HEK293 (cell line): ENCODE measurements around the gene ALDOA.

Source experiments
- ELK4 ChIP-seq: IDR thresholded peaks from 2 replicates; pipeline ENCODE4 v1.6.1; 2011; ENCODE audit warnings: mild to moderate bottlenecking, low read depth, low read length, borderline replicate concordance
- OSR2 ChIP-seq: fragments of 450-650 bp; formaldehyde crosslinking; IDR thresholded peaks from 2 replicates; pipeline ENCODE4 v1.5.1; 2016; ENCODE audit warnings: missing biosample characterization, missing genetic modification characterization
- PRDM4 ChIP-seq: fragments of 450-650 bp; formaldehyde crosslinking; IDR thresholded peaks from 2 replicates; pipeline ENCODE4 v1.5.1; 2017; ENCODE audit warnings: missing biosample characterization, missing genetic modification characterization
- RBAK ChIP-seq: fragments of 450-650 bp; formaldehyde crosslinking; IDR thresholded peaks from 2 replicates; pipeline ENCODE4 v1.5.1; 2016; ENCODE audit warnings: missing biosample characterization, missing genetic modification characterization
- REST ChIP-seq: fragments of 450-650 bp; formaldehyde crosslinking; IDR thresholded peaks from 2 replicates; pipeline ENCODE4 v1.5.1; 2016; ENCODE audit warnings: missing biosample characterization, missing genetic modification characterization
- SP3 ChIP-seq: fragments of 450-650 bp; formaldehyde crosslinking; IDR thresholded peaks from 2 replicates; pipeline ENCODE4 v1.5.1; 2016; ENCODE audit warnings: missing biosample characterization, missing genetic modification characterization
- TCF7L2 ChIP-seq: IDR thresholded peaks from 2 replicates; pipeline ENCODE4 v1.6.1; 2011; ENCODE audit warnings: low read depth, mild to moderate bottlenecking, inconsistent platforms, low read length, moderate library complexity, borderline replicate concordance
- WT1 ChIP-seq: fragments of 450-650 bp; formaldehyde crosslinking; IDR thresholded peaks from 2 replicates; pipeline ENCODE4 v1.5.1; 2016; ENCODE audit warnings: missing biosample characterization, missing genetic modification characterization
- ZBTB20 ChIP-seq: fragments of 450-650 bp; formaldehyde crosslinking; IDR thresholded peaks from 2 replicates; pipeline ENCODE4 v1.5.1; 2016; ENCODE audit warnings: missing biosample characterization, missing genetic modification characterization
- ZFP37 ChIP-seq: fragments of 450-650 bp; formaldehyde crosslinking; IDR thresholded peaks from 2 replicates; pipeline ENCODE4 v1.5.1; 2016; ENCODE audit warnings: missing biosample characterization, missing genetic modification characterization
- ZIC2 ChIP-seq: fragments of 450-650 bp; formaldehyde crosslinking; IDR thresholded peaks from 2 replicates; pipeline ENCODE4 v1.5.1; 2016; ENCODE audit warnings: missing biosample characterization, missing genetic modification characterization
- ZNF121 ChIP-seq: fragments of 450-650 bp; formaldehyde crosslinking; IDR thresholded peaks from 2 replicates; pipeline ENCODE4 v1.5.1; 2016; ENCODE audit warnings: missing biosample characterization, missing genetic modification characterization
- ZNF132 ChIP-seq: fragments of 450-650 bp; formaldehyde crosslinking; IDR thresholded peaks from 2 replicates; pipeline ENCODE4 v1.5.1; 2017; ENCODE audit warnings: missing biosample characterization, missing genetic modification characterization, borderline replicate concordance
- ZNF138 ChIP-seq: fragments of 450-650 bp; formaldehyde crosslinking; IDR thresholded peaks from 2 replicates; pipeline ENCODE4 v1.5.1; 2016; ENCODE audit warnings: missing biosample characterization, missing genetic modification characterization, borderline replicate concordance
- ZNF16 ChIP-seq: fragments of 450-650 bp; formaldehyde crosslinking; IDR thresholded peaks from 2 replicates; pipeline ENCODE4 v1.5.1; 2016; ENCODE audit warnings: low read depth, missing biosample characterization, missing genetic modification characterization
- ZNF214 ChIP-seq: fragments of 450-650 bp; formaldehyde crosslinking; IDR thresholded peaks from 2 replicates; pipeline ENCODE4 v1.5.1; 2017; ENCODE audit warnings: missing biosample characterization, mild to moderate bottlenecking, missing genetic modification characterization, borderline replicate concordance
- ZNF23 ChIP-seq: fragments of 450-650 bp; formaldehyde crosslinking; IDR thresholded peaks from 2 replicates; pipeline ENCODE4 v1.5.1; 2016; ENCODE audit warnings: missing biosample characterization, missing genetic modification characterization, borderline replicate concordance
- ZNF239 ChIP-seq: fragments of 450-650 bp; formaldehyde crosslinking; IDR thresholded peaks from 2 replicates; pipeline ENCODE4 v1.5.1; 2016; ENCODE audit warnings: missing biosample characterization, missing genetic modification characterization
- ZNF248 ChIP-seq: fragments of 450-650 bp; formaldehyde crosslinking; IDR thresholded peaks from 2 replicates; pipeline ENCODE4 v1.5.1; 2017; ENCODE audit warnings: missing biosample characterization, missing genetic modification characterization
- ZNF335 ChIP-seq: fragments of 450-650 bp; formaldehyde crosslinking; conservative IDR thresholded peaks from 2 replicates; pipeline ENCODE4 v1.5.1; 2016; ENCODE audit warnings: missing biosample characterization, missing genetic modification characterization
- ZNF398 ChIP-seq: fragments of 450-650 bp; formaldehyde crosslinking; IDR thresholded peaks from 2 replicates; pipeline ENCODE4 v1.5.1; 2017; ENCODE audit warnings: missing biosample characterization, missing genetic modification characterization
- ZNF48 ChIP-seq: fragments of 450-650 bp; formaldehyde crosslinking; IDR thresholded peaks from 2 replicates; pipeline ENCODE4 v1.5.1; 2016; ENCODE audit warnings: missing biosample characterization, missing genetic modification characterization
- ZNF585B ChIP-seq: fragments of 450-650 bp; formaldehyde crosslinking; IDR thresholded peaks from 2 replicates; pipeline ENCODE4 v1.5.1; 2016; ENCODE audit warnings: missing biosample characterization, missing genetic modification characterization
- ZNF600 ChIP-seq: fragments of 450-650 bp; formaldehyde crosslinking; IDR thresholded peaks from 2 replicates; pipeline ENCODE4 v1.5.1; 2016; ENCODE audit warnings: missing biosample characterization, missing genetic modification characterization
- ZNF624 ChIP-seq: fragments of 450-650 bp; formaldehyde crosslinking; IDR thresholded peaks from 2 replicates; pipeline ENCODE4 v1.5.1; 2017; ENCODE audit warnings: missing biosample characterization, missing genetic modification characterization
- ZNF660 ChIP-seq: fragments of 450-650 bp; IDR thresholded peaks from 2 replicates; pipeline ENCODE4 v1.5.1; 2018; ENCODE audit warnings: missing biosample characterization, mild to moderate bottlenecking, missing genetic modification characterization
- ZNF707 ChIP-seq: fragments of 450-650 bp; formaldehyde crosslinking; IDR thresholded peaks from 2 replicates; pipeline ENCODE4 v1.5.1; 2016; ENCODE audit warnings: missing biosample characterization, missing genetic modification characterization
- ZSCAN18 ChIP-seq: fragments of 450-650 bp; formaldehyde crosslinking; IDR thresholded peaks from 2 replicates; pipeline ENCODE4 v1.5.1; 2016; ENCODE audit warnings: missing biosample characterization, missing genetic modification characterization
- ZSCAN30 ChIP-seq: fragments of 450-650 bp; IDR thresholded peaks from 2 replicates; pipeline ENCODE4 v1.5.1; 2018; ENCODE audit warnings: missing biosample characterization, mild to moderate bottlenecking, missing genetic modification characterization, moderate library complexity

The ALDOA gene

GRCh38 chr16:30052671-30053372 is 12.7 kb upstream of the ALDOA start (continued):
- TF ChIP-seq ZNF16 (tag by site-specific recombination) = 0 out of 2 replicates have a peak, but pooled peaks have one; percentile 44
- no peak for TF ChIP-seq ZNF707 (tag by site-specific recombination)
- TF ChIP-seq ZNF398 (tag by site-specific recombination) = peak; percentile 91
- peak; percentile 47; the same call in 1 of the 2 replicates for TF ChIP-seq ZNF23 (tag by site-specific recombination)
- TF ChIP-seq ZNF239 (tag by site-specific recombination) = no peak
- no peak for TF ChIP-seq ZBTB20 (tag by site-specific recombination)
- peak; percentile 81; the same call in 1 of the 2 replicates for TF ChIP-seq ZNF138
- TF ChIP-seq ZNF624 (tag by site-specific recombination) = no peak
- no peak; the same call in 1 of the 2 replicates for TF ChIP-seq ZNF660 (tag by site-specific recombination)
- TF ChIP-seq OSR2 = peak; percentile 45; the same call in 1 of the 2 replicates
- TF ChIP-seq ZFP37 (tag by site-specific recombination) = peak; percentile 83
- no peak for TF ChIP-seq ZNF132 (tag by site-specific recombination)
- TF ChIP-seq RBAK (tag by site-specific recombination) = peak; percentile 84
- no peak for TF ChIP-seq ZNF48
- TF ChIP-seq ZNF600 (tag by site-specific recombination) = peak; percentile 74; the same call in 1 of the 2 replicates
- TF ChIP-seq ZNF585B (tag by site-specific recombination) = 0 out of 2 replicates have a peak, but pooled peaks have one; percentile 6
- TF ChIP-seq SP3 (tag by site-specific recombination) = peak; percentile 90
- no peak for TF ChIP-seq ZNF248 (tag by site-specific recombination)
- TF ChIP-seq REST (tag by site-specific recombination) = peak; percentile 91
- TF ChIP-seq ZNF121 (tag by site-specific recombination) = peak; percentile 92
- peak; percentile 61; the same call in 1 of the 2 replicates for TF ChIP-seq ZSCAN18
- peak; percentile 53; the same call in 1 of the 2 replicates for TF ChIP-seq ZIC2 (tag by site-specific recombination)
- no peak; the same call in none of the 2 replicates for TF ChIP-seq ZSCAN30
- TF ChIP-seq PRDM4 (tag by site-specific recombination) = peak; percentile 73
- peak; percentile 68 for TF ChIP-seq ZNF335 (tag by site-specific recombination)
- TF ChIP-seq ELK4 = no peak
- peak; percentile 41; the same call in 1 of the 2 replicates for TF ChIP-seq ZNF214
- no peak for TF ChIP-seq TCF7L2
- TF ChIP-seq WT1 (tag by site-specific recombination) = peak; percentile 84
